Inflammatory macrophage (primary cell): ENCODE measurements around the gene AGBL1.
A peak's percentile ranks its signal among the peaks of the same experiment; 100 is the strongest.

Source experiments
- DNase-seq, 2 donors: peaks; one replicate each; pipeline ENCODE4 v3.0.0-alpha.2; 2020 to 2022

AGBL1 gene

GRCh38 chr15:86743283-86743903 lies 663.7 kb downstream of the AGBL1 start:
- peak in 1 of 2 donors; percentile 21 for DNase-seq

DNA sequence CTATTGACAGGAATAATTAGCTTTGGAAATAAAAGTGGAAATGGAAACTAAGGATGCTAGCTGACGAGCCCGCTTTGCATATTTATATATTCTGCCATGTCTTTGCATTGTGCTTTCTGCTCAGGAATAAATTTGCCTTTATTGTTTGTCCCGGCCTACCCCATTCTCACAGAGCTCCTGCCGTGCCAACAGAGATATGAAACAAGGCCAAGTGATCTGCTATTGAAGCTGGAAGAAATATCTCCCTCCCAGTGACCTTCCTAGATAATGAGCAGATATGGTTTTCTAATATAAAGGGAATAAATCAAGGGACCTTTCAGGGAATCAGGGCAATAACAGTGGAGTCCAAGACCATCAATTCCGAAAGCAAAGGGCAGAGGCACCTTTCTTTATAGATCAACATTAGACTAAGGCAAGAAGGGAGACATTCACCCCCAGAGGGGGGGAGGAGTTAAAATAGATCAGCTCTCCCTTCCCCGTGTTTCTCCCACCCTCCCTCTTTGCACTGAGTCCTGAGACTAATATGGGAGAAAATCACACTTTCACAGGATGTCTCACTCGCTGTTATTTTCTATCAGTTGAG lies 664.6 kb downstream of the AGBL1 start:
- no peak for DNase-seq

DNA sequence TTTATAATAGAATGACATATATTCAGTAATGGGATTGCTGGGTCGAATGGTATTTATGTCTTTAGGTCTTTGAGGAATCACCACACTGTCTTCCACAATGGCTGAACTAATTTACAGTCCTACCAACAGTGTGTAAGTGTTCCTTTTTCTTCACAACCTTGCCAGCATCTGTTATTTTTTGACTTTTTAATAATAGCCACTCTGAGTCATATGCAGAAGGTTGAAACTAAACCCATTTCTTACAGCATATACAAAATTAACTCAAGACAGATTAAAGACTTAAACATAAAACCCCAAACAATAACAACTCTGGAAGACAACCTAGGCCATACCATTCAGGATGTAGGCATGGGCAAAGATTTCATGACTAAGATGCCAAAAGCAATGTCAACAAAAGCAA lies 671.4 kb downstream of the AGBL1 start:
- DNase-seq: no peak

- no peak for DNase-seq
These were observed 675.2 kb downstream of the AGBL1 start for GRCh38 chr15:86754846-86755245.

DNA sequence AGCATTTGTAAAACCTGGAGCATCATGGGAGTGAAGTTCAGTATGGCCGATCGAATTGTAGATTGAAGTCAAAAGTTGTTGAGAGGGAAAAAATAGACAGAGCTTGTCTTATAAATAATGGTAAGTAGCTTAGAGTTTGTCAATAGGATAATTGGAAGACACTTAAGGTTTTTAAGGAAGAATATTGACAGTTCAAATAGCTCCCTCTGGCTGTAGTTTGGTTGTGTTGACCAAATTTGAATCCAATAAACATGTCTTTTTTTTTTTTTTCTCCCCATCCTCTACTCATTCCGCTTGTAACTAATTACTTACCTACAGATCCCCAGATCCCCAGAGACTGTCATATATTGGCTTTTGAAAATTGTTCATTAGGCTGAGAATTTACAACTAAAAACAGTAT lies 677.0 kb downstream of the AGBL1 start:
- DNase-seq: no peak

DNA sequence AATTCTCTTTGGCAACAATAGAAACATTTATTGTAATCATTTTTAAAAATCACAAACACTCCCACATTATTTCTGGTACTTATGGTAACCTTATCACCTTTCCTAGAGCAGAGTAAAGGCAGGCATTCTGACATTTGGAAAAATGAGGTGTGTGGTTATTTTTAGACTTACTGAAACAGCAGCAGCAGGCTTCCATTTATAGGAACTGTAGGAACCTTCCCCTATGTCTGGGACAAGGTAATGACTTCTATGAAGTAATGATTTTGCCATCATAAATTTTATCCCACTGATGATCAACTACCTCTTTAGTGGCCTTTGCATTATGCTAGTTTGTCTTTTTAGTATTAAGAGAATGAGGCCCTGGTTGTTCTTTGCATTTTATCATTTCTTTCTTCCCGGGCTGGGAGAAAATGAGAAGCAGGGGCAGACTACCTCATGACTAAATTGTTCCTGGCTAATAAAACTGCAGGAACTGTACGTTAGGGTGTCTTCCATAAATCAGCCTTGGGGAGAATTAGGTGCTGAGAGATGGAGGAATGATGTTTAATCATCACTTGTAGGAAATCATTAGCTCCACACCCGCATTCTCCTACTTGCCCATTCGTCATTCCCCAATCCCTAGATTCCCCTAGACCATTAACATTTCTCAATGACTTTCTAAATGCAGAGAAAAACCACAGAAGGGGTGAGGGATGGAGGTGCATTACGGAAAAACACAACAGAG lies 680.3 kb downstream of the AGBL1 start:
- no peak for DNase-seq

DNA sequence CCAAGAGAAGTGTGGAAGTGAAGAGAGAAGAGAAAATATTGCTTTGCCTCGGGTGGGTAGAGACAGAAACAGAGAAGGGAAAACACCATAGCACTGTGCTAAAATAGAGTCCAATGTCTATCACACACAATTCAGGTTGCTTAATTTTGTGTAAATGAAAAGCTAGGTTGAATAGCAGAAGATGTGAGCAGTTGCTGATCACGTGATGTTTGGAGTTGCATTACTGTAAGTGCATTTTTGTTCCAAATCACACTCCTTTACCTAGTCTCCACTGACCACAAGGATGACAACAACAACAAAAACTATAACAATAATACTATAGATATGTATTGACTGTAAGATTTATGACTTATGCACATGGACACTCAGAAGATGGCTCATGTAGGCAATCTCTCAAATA lies 683.2 kb downstream of the AGBL1 start:
- no peak for DNase-seq

GRCh38 chr15:86764021-86764420 lies 684.4 kb downstream of the AGBL1 start:
- DNase-seq: no peak

- DNase-seq: no peak
These were observed 685.6 kb downstream of the AGBL1 start for GRCh38 chr15:86765281-86765680.

GRCh38 chr15:86772369-86773059 lies 692.8 kb downstream of the AGBL1 start:
- DNase-seq: no peak

DNA sequence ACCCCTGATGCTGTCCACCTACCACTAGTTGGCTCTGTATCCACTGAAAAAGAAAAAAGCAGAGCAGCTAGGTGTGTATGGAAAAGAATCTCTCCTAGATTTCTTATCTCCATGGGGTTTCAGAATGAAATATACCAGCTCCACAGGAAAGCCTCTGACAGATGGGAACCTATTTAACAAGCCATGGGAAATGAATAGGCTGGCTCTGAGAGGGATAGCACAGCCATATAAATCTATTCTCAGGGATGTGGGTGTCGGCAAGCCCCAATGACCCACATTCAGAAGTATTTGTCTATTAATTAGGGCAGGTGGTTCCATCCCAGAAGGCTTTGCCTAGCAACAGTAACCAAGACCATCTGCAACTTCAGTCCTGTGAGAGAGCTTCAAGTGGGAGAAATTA lies 694.1 kb downstream of the AGBL1 start:
- DNase-seq: no peak

DNA sequence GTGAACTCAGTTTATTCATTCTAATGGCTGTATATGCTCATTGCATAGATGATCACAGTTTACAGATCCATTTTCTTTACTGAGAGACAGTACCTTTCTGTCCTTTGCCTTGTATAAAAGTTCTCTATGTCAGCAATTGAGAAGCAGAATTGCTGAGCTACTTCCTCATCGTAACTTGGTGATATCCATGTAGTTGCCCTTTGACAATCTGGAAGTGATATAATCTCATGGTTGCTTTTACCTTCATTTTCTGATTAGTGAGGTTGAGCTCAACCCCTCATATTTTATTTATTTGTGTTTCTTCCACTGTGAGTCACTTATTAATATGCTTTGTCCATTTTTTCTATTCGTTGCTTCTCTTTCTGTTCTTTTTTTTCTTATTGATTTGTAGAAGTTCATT lies 696.5 kb downstream of the AGBL1 start:
- no peak for DNase-seq

DNA sequence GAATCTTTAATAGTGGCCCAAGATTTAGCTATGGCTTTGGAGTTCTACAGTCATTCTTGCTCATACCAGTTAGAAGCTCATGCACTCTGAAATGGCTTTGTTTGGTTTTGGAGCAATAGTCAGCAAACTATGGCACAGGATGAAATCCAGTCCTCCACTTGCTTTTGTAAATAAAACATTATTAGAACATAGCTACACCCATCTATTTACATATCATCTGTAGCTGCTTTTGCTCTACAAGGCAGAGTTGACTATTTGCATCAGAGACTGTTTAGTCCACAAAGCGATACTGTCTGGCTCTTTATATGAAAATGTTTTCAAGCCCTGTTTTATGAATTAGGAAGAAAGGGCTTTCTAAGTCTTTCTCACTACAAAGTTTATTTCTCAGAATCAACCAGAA lies 716.9 kb downstream of the AGBL1 start:
- no peak for DNase-seq

DNA sequence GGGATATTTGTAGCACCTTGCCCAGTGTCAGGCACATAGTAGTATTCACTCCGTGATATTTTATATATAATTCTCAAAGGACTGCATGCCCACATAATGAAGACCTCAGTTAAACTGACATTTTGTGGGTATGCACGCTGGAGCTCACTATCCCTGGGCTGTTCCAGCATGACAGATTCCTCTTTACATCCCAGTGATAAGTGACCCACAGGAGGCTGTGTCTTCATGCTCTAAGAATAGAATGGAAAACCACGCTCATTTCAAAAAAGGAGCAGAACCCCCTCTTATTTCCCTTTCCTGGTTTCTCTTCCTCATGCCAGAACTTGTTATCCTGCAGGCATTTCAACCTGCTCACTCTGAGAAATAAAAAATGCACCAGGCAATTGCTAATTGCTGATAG lies 717.5 kb downstream of the AGBL1 start:
- no peak for DNase-seq

DNA sequence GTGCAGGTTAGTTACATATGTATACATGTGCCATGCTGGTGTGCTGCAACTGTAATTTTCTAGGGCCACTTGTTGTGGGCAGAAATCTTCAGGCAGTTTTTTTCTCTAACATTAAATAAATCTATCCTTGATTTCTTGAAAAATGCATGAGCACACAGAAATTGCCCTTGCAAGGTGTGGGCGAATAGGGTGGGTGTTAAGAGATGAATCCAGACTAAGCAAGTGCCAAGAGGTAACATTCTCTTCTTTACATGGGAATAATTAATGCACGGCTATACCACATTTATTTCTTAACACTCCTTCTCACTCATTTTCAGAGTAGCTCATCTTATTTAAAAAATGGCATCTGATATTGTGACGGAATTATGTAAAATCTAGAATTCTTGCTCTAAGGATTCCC lies 719.6 kb downstream of the AGBL1 start:
- DNase-seq: no peak

DNA sequence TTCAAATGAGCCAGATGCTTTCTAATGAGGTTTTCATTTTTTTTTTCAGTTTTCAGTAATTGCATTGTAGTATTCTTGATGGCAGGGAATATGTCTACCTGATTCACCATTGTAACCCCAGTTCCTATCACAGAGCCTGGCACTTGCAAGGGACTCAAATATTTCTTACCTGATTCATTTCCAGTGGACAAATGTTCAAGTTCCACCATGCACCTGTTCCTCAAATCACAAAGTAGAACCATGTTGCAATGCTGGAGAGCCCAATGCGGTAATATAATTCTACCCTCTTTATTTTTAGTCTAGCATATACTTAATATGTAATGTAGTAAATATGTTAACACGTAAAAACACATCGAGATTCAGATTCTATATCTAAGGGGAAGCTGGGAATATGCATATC lies 722.6 kb downstream of the AGBL1 start:
- no peak for DNase-seq

DNA sequence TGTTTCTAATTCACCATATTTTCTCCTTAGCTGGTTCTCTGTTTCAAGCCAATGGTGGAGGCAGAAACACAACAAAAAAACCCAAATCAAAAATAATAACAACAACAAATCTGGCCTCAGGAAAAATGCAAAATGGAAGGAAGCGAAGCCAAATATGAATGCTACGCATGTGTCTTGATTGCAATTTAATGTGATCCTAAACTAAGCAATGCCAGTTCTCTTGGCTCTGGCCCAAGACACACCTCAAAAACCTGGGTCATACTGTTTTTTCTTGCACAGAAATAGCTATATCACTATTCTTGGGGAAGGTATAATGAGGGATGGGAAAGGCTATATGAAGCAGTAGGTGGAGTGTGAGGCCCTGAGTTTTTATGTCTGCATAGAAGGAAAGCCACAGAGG lies 724.7 kb downstream of the AGBL1 start:
- DNase-seq: no peak

GRCh38 chr15:86810329-86810728 lies 730.7 kb downstream of the AGBL1 start:
- no peak for DNase-seq

- no peak for DNase-seq
These were observed 734.2 kb downstream of the AGBL1 start for GRCh38 chr15:86813892-86814291.

- no peak for DNase-seq
These were observed 749.6 kb downstream of the AGBL1 start for GRCh38 chr15:86829245-86829644.

- no peak for DNase-seq
These were observed 750.6 kb downstream of the AGBL1 start for GRCh38 chr15:86830304-86830703.

DNA sequence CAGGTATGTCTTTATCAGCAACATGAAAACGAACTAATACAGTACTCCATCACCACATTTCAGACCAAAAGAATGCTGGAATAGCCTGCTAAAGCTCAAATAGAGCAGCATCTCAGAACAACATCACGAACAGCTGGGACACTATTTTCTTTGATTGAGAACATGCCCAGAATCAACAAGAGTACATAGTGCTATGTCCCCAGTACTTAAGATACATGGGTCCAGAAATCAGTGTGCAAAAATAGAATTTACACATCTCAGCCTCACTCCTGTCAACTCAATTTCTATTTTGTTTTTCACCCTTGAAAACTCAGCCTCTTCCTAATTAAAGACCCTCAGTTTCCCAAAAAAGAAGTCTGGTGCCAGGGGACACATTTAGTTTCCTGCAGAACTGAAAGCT lies 753.9 kb downstream of the AGBL1 start:
- DNase-seq: no peak

DNA sequence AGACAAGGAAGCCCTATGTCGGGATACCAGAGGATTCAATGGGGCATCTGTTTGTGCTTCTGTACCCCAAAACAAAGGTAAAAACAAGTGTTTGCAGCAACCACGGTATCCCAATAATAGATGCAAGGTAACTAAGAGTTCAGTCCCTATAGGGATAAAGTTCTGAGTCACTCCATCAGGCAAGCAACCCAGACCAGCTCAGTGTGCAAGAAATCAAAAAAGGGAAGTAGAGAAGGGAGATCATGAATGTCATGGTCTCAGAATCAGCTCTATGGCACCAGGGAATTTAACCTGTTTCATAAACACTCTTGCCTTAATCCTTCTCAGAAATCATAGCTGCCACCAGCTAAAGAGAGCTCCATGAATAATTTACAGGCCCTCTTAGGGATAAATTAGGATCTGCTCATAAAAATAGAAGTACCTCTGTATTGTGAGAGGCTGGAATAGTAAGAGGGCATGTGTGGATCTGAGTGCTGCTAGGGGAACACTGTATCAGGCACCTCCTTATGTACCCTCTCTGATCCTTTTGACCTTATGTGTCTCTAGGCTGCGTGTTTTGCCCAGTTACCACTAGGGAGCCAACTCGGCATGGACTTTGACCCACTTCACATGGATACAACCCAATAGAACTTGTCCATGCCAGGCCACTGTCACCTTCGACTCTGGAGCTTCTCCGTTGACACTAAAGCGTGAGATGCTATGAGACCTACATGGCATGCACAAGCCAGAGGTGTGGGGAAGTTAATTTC lies 754.6 kb downstream of the AGBL1 start:
- no peak for DNase-seq
